HepG2 (cell line): ENCODE measurements around the gene MGMT.

Source experiments
- NBN ChIP-seq: fragments of 450-650 bp; conservative IDR thresholded peaks from 2 replicates; pipeline ENCODE4 v1.6.1; 2017
- TAF1 ChIP-seq: sonication (generic); formaldehyde crosslinking; IDR thresholded peaks from 2 replicates; pipeline ENCODE4 v1.4.0; 2020; ENCODE audit warnings: missing genetic modification reagents
- ZBTB8A ChIP-seq: sonication (generic); formaldehyde crosslinking; IDR thresholded peaks from 2 replicates; pipeline ENCODE4 v1.4.0; 2020; ENCODE audit warnings: mild to moderate bottlenecking, low read depth, missing genetic modification reagents, borderline replicate concordance
- ZNF3 ChIP-seq: IDR thresholded peaks from 2 replicates; pipeline ENCODE4 v1.7.0; 2017; ENCODE audit warnings: inconsistent platforms

GRCh38 chr10:129568583-129569344 is 101.7 kb downstream of the MGMT start:
- TF ChIP-seq TAF1 (CRISPR knock-in tag), result no peak
- TF ChIP-seq NBN, result no peak
- TF ChIP-seq ZNF3 (CRISPR knock-in tag), result no peak
- TF ChIP-seq ZBTB8A (CRISPR knock-in tag), result no peak
